Measurements from ENCODE around the gene GRHL3.
A peak's percentile ranks its signal among the peaks of the same experiment; 100 is the strongest.

Gene GRHL3

GRCh38 chr1:24343412-24344089, 24.4 kb downstream of the GRHL3 start:
- DNase-seq (ENCODE audit: low read depth): no peak

GRCh38 chr1:24344090-24344742, 25.1 kb downstream of the GRHL3 start:
- DNase-seq (ENCODE audit: low read depth): no peak

GRCh38 chr1:24345334-24345733, 26.2 kb downstream of the GRHL3 start:
- DNase-seq (ENCODE audit: low read depth): no peak

GRCh38 chr1:24347159-24347934, 28.2 kb downstream of the GRHL3 start:
- DNase-seq (ENCODE audit: low read depth): no peak

- DNase-seq (ENCODE audit: low read depth): no peak
Measured at GRCh38 chr1:24348196-24348595, 29.0 kb downstream of the GRHL3 start.

- DNase-seq (ENCODE audit: low read depth): no peak
Measured at GRCh38 chr1:24349891-24350290, 30.7 kb downstream of the GRHL3 start.

GRCh38 chr1:24351247-24351646, 32.1 kb downstream of the GRHL3 start:
- DNase-seq (ENCODE audit: low read depth): no peak

GRCh38 chr1:24351918-24352627, 32.9 kb downstream of the GRHL3 start:
- DNase-seq (ENCODE audit: low read depth): no peak

- DNase-seq (ENCODE audit: low read depth): no peak
Measured at GRCh38 chr1:24353292-24353891, 34.2 kb downstream of the GRHL3 start.

- no peak for DNase-seq (ENCODE audit: low read depth)
Measured at GRCh38 chr1:24355466-24355865, 36.3 kb downstream of the GRHL3 start.

- DNase-seq (ENCODE audit: low read depth): no peak
Measured at GRCh38 chr1:24357038-24357437, 37.9 kb downstream of the GRHL3 start.

GRCh38 chr1:24360681-24361080, 41.5 kb downstream of the GRHL3 start:
- no peak for DNase-seq (ENCODE audit: low read depth)

GRCh38 chr1:24361811-24362210, 42.7 kb downstream of the GRHL3 start:
- no peak for DNase-seq (ENCODE audit: low read depth)

- no peak for DNase-seq (ENCODE audit: low read depth)
Measured at GRCh38 chr1:24362396-24362795, 43.2 kb downstream of the GRHL3 start.

- peak; percentile 93 for DNase-seq (ENCODE audit: low read depth)
Measured at GRCh38 chr1:24362982-24363614, 43.9 kb downstream of the GRHL3 start.

GRCh38 chr1:24363994-24364393, 44.8 kb downstream of the GRHL3 start:
- no peak for DNase-seq (ENCODE audit: low read depth)

- no peak for DNase-seq (ENCODE audit: low read depth)
Measured at GRCh38 chr1:24364605-24364974, 45.4 kb downstream of the GRHL3 start.

- peak; percentile 95 for DNase-seq (ENCODE audit: low read depth)
Measured at GRCh38 chr1:24364975-24365678, 46.0 kb downstream of the GRHL3 start.

GRCh38 chr1:24366707-24367106, 47.5 kb downstream of the GRHL3 start:
- DNase-seq (ENCODE audit: low read depth): no peak

- peak; percentile 89 for DNase-seq (ENCODE audit: low read depth)
Measured at GRCh38 chr1:24369199-24369598, 50.0 kb downstream of the GRHL3 start.

- DNase-seq (ENCODE audit: low read depth): no peak
Measured at GRCh38 chr1:24369801-24370200, 50.6 kb downstream of the GRHL3 start.

Data from stromal cell of bone marrow (primary cell).